Activated CD4-positive, alpha-beta T cell treated with anti-CD3 and anti-CD28 coated beads for 24 hours (primary cell): ENCODE measurements around the gene ZNF75A.
"Not testable (repeated sequence)": the region's sequence is repeated elsewhere in the genome, so short reads cannot be mapped to it uniquely, and the experiment has no call there.

Experiments
- DNase-seq, 2 donors: peaks; one replicate each; pipeline ENCODE4 v3.0.0-alpha.2; 2020; ENCODE audit warnings: low read depth in 2 of 2

The ZNF75A gene

GRCh38 chr16:3305109-3306068 lies at the start of gene ZNF75A, which contains the start of gene TIGD7:
Gene ZNF75A, plus strand, starts transcription at chr16:3305497. Its CDS starts 2,932 bp downstream, at chr16:3308429.
Gene TIGD7, minus strand, starts transcription at chr16:3305430. Its CDS starts 4,816 bp downstream, at chr16:3300614.
- DNase-seq = peak; percentile 68 to 72

GRCh38 chr16:3256146-3256865 lies 49.0 kb upstream of the ZNF75A start, which contains the start of gene MEFV:
Gene MEFV, minus strand, starts transcription at chr16:3256633. Its CDS starts 46 bp downstream, at chr16:3256587.
- no peak for DNase-seq

- no peak for DNase-seq
Observed at GRCh38 chr16:3256866-3257465, 48.3 kb upstream of the ZNF75A start.

- no peak for DNase-seq
Observed at GRCh38 chr16:3259836-3260235, 45.5 kb upstream of the ZNF75A start.

GRCh38 chr16:3262517-3262916 lies 42.8 kb upstream of the ZNF75A start:
- DNase-seq = no peak

- DNase-seq = peak; percentile 91 to 97
Observed at GRCh38 chr16:3264137-3265036, 40.9 kb upstream of the ZNF75A start.

GRCh38 chr16:3266873-3267537 lies 38.3 kb upstream of the ZNF75A start:
- no peak for DNase-seq

- DNase-seq = no peak
Observed at GRCh38 chr16:3268294-3268693, 37.0 kb upstream of the ZNF75A start.

- DNase-seq = not testable (repeated sequence)
Observed at GRCh38 chr16:3270718-3271117, 34.6 kb upstream of the ZNF75A start.

- DNase-seq = not testable (repeated sequence)
Observed at GRCh38 chr16:3271281-3271680, 34.0 kb upstream of the ZNF75A start.

GRCh38 chr16:3274490-3274889 lies 30.8 kb upstream of the ZNF75A start:
- DNase-seq = no peak

GRCh38 chr16:3274947-3275346 lies 30.4 kb upstream of the ZNF75A start:
- DNase-seq = no peak

GRCh38 chr16:3276679-3277078 lies 28.6 kb upstream of the ZNF75A start:
- no peak for DNase-seq

GRCh38 chr16:3281222-3281820 lies 24.0 kb upstream of the ZNF75A start:
- DNase-seq = no peak

GRCh38 chr16:3282103-3282729 lies 23.1 kb upstream of the ZNF75A start:
- no peak for DNase-seq

- DNase-seq = peak; percentile 85 to 86
Observed at GRCh38 chr16:3282730-3283542, 22.4 kb upstream of the ZNF75A start, which contains the start of gene ZNF263. Gene ZNF263, plus strand, starts transcription at chr16:3283491. Its CDS starts 328 bp downstream, at chr16:3283819.

GRCh38 chr16:3283543-3284447 lies 21.5 kb upstream of the ZNF75A start:
- DNase-seq = no peak
